ENCODE measurements around the gene MAPRE3.

Gene MAPRE3

DNA sequence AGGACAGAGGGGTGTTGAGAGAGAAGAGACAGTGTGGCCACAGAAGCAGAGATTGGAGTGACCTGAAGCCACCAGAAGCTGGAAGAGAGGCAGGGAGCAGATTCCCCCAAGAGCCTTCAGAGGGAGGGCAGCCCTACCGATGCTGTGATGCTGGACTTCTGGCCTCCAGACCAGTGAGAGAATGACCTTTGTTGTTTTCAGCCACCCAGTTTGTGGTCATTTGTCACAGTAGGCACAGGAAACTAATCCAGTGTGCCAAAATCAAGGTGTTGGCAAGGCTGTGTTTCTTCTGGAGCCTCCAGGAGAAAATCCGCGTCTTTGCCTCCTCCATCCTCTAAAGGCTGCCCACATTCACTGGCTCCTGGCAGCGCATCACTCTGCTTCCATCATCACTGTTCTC is 15.4 kb downstream of the MAPRE3 start:
- DNase-seq: no peak

GRCh38 chr2:26986576-26986975 is 16.1 kb downstream of the MAPRE3 start:
- no peak for DNase-seq

DNA sequence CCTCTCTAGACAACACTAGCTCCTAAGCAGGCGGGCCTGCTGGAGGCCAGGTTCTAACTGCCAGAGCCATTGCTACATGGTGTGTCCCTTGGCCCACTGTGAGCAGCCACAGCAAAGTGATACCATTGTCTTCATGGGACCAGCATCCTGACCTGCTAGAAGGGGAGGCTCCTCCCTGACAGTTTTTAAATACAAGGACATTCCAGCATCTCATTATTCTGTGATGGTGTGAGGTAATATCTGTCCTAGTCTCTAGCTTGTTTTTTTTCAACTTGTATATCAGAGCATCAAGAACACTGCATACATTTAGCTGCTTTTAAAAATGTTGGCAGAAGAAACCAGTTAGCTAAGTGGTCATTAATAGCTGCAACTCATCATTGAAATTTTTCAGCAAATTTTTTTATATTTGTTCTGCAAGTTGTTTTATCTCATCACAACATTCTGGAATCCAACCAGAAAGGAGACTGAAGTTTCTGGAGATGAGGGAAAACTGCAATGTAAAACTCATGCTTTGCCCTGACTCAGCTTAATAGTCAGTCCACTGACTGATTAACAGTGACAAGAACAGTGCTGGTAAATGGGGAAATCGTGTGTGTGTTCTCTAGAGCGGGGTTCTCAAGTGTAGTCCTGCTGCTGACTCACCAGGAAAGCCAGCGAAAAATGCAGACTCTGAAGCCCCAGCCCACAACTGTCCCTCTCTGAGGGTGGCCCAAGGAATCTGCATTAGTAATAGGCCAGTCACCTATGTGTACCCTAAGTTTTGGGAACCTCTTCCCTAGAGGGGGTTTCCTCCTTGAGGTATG is 17.8 kb downstream of the MAPRE3 start:
- peak; percentile 21 to 48 (median 44) for DNase-seq

DNA sequence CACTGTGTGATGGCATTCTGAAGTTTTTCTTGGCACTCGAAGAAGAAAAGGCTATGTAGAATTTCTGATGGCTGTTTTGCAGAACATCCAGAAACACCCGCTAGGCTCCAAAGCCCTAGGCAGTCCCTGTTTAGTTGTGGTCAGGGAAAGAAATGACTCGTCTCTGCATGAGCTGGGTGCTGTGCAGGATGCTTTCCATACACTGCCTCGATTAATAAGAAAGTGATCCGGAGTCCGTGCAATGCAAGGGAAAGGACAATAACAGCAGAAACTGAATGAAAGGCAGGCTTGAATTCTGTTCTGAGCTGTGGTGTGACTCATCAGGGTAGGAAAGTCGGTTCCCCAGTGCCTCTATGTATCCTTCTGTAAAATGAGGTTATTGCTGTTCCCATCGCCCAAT is 18.7 kb downstream of the MAPRE3 start:
- no peak for DNase-seq

DNA sequence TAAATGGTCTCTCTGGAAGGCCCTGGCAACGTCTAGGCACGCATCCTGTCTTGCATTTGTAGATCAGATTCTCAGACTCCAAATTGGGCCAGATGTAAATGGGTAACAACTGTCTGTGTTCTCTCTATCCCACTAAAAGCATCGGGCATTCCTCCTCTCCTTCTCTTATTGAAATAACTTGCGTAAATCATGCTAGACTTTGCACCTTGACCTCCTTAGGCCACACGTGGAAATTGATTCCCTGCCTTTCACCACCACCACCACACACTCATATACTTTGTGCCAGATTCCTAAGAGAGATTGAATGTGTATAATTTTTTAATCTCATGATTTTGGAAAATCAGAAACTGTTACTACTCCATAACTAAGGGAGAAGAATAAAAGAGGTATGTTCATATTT is 21.3 kb downstream of the MAPRE3 start:
- no peak for DNase-seq

DNA sequence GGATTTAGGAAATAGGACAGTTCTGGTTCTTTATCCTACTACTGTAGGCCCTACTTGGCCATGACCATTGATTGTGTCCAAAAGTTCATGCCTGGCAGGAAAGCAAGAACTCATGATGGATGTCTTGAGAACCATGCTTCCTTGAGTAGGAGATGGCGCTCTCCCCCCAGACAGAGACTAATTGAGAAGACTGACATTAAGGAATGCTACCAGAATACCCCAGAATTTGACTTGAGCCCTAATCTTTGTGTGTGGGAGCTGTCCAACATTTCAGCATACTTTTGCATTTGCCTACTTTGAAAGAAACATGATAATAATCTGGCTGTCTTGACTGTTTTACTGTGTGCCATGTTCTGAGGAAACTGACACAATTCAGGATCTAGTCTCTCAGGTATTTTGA is 23.3 kb downstream of the MAPRE3 start:
- DNase-seq: no peak

- DNase-seq: no peak
Observed at GRCh38 chr2:26994983-26995382, 24.5 kb downstream of the MAPRE3 start.

DNA sequence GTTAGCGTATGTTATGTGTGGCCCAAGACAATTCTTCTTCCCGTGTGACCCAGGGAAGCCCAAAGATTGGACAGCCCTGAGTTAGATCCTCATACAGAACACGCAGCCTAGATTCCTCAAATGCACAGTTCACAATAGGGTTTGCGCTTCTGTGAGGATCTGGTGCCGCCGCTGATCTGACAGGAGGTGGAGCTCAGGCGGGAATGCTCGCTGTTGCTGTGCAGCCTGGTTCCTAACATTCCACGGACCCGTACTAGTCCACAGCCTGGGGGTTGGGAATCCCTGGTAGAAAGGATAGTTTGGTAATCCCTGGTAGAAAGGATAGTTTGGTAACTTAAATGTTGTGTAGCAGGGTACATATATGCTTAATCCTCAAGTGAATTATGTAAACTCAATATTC is 27.0 kb downstream of the MAPRE3 start:
- DNase-seq: no peak

GRCh38 chr2:26998323-26998722 is 27.9 kb downstream of the MAPRE3 start:
- DNase-seq: no peak

DNA sequence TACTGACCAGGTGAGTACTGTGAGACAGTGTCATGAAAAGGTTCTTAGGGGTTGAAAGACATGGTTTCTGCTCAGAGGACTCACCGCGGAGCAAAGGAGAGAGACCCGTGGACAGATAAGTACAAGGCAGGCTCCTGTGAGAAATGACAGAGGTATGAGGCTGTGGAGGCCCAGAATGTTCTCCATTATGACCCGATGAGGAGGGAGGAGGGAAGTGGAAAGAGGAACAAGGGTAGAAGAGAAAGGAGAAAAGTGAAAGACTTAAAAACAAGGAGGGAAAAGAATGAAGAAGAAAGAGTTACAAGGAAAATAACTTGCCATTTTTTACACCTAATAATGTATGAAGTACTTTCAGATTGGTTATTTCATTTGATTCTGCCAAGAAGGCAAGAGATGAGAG is 29.8 kb downstream of the MAPRE3 start:
- DNase-seq: peak in 3 of 4 experiments; percentile 36 to 47 (median 46)

DNA sequence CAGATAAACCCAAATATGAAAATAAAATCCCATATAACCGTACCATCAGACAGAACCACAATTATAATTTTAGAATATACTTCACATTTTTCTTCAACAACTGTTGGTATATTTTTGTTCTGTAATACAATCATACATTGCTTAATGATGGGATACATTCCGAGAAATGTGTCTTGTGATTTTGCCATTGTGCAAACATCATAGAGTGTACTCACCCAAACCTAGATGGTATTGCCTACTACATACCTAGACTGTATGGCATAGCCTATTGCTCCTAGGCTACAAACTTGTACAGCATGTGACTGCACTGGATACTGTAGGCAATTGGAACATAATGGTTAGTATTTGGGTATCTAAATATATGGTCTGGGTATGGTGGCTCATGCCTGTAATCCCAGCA is 30.6 kb downstream of the MAPRE3 start:
- DNase-seq: no peak

GRCh38 chr2:27001950-27002349 is 31.5 kb downstream of the MAPRE3 start:
- DNase-seq: no peak

DNA sequence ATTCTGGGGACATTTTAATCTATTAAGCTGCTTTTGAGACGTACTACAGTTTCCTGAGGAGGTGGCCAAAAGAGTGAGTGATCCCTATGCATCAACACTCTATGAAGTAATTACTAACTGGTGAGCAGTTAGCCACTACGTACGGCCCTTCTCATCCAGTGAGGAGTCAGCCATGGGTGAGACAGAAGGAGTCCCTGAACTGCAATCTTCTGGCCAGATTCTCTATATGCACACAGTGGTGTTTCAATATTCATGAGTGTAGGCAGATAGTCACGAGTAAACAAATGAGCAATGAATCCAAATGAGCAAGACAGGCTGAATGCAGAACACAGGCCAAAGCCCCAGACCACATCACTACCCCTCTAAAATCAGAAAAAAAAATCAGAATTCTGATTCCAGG is 32.6 kb downstream of the MAPRE3 start:
- DNase-seq: peak; percentile 17 to 66 (median 34)

GRCh38 chr2:27003857-27004256 is 33.4 kb downstream of the MAPRE3 start:
- DNase-seq: peak; percentile 61 to 87 (median 80)

DNA sequence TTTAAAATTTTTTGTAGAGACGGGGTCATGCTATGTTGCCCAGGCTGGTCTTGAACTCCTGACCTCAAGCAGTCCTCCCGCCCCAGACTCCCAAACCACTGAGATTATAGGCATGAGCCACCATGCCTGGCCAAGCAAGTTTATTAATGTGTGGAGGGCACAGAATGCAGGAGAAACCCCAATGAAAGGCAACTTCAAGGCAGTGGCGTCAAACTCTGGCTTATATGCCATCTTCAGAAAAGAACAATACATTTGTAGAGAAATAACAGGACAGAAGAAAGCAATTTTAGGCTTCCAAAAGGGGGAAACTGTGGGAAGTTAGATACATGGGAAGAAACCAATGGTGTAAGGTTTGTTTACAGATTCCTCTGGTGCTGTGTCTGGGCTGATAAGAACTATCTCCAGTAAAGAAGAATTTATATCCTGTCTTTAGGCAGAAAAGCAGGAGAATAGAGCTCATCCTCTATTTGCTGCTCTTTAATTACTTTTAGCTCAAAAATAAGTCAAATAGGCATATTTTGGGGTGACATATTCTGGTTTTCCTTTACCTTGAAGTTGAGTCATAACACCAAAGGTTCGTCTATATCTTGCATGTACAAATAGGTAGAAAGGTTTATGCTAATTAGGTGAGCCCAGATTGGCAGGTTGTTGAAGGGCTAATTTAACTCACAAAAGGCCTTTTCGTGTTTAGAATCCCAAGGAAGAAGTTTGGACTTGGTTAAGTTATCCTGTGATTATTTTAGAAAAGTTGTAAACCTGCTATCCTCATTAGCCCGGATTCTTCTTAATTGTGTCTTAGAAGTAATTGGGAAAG is 36.4 kb downstream of the MAPRE3 start:
- no peak for DNase-seq

GRCh38 chr2:27007416-27008374 is 37.3 kb downstream of the MAPRE3 start:
- no peak for DNase-seq

DNA sequence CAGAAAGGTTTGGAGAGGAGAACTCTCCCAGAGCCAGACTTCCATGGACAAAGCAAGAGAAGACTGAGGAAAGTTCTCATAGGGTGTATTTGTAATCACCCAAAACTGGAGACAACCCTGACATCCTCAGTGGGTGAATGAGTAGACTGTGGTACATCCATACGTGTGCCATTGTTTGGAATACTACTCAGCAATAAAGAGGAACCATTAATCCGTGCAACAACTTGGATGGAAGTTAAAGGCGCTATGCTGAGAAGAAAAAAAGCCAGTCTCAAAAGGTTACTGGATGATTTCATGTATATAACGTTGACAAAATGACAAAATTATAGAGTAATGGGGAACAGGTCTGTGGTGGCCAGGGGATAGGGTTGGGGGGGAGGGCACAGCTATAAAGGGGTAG is 38.2 kb downstream of the MAPRE3 start:
- DNase-seq: no peak

DNA sequence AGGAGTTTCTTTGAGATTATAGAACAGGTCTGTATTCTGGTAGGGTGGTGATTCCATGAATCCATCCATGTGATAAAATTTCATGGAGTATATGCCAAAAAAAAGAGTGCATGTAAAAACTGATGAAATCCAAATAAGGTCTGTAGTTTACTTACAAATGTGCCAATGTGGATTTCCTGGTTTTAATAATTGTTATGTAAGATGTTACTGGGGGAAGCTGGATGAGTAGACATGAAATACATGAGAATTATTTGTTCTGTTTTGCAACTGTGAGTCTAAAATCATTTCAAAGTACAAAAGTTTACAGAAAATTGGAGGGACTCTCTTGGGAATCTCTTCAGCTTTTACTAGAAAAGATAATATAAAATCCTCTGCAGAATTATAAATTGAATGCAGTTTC is 38.6 kb downstream of the MAPRE3 start:
- DNase-seq: peak in 2 of 4 experiments; percentile 46

GRCh38 chr2:27009716-27010115 is 39.3 kb downstream of the MAPRE3 start:
- DNase-seq: no peak

- DNase-seq: no peak
Observed at GRCh38 chr2:27010139-27010538, 39.7 kb downstream of the MAPRE3 start.

- no peak for DNase-seq
Observed at GRCh38 chr2:27013738-27014137, 43.3 kb downstream of the MAPRE3 start.

GRCh38 chr2:27014771-27015433 is 44.5 kb downstream of the MAPRE3 start:
- no peak for DNase-seq
